ENCODE measurements around the gene MCFD2.

MCFD2 gene

GRCh38 chr2:46863882-46864281, 51.7 kb downstream of the MCFD2 start:
- H3K9ac ChIP-seq (ENCODE audit: low read depth, low read length) = no peak overlapping the region
- H3K9me3 ChIP-seq (ENCODE audit: control insufficient read depth, insufficient read depth, low read length) = peaks cover 5% of the 10 kb centered on the region; the same call in 1 of the 2 replicates
- H3K4me1 ChIP-seq (ENCODE audit: insufficient read depth, low read length) = no peaks in the 10 kb centered on the region
- H3K36me3 ChIP-seq (ENCODE audit: insufficient read depth, low read length) = no peaks in the 10 kb centered on the region

- no peaks in the 10 kb centered on the region for H3K4me1 ChIP-seq (ENCODE audit: insufficient read depth, low read length)
- H3K9ac ChIP-seq (ENCODE audit: low read depth, low read length) = no peak overlapping the region
- H3K36me3 ChIP-seq (ENCODE audit: insufficient read depth, low read length) = no peaks in the 10 kb centered on the region
- H3K9me3 ChIP-seq (ENCODE audit: control insufficient read depth, insufficient read depth, low read length) = peaks cover 5% of the 10 kb centered on the region; the same call in 1 of the 2 replicates
Observed at GRCh38 chr2:46862514-46862913, 53.1 kb downstream of the MCFD2 start.

GRCh38 chr2:46861916-46862315, 53.7 kb downstream of the MCFD2 start:
- Histone ChIP-seq H3K9ac (ENCODE audit: low read depth, low read length) (no peak overlapping the region), H3K9me3 (ENCODE audit: control insufficient read depth, insufficient read depth, low read length) (peaks cover 5% of the 10 kb centered on the region; the same call in 1 of the 2 replicates), H3K4me1 (ENCODE audit: insufficient read depth, low read length) (no peaks in the 10 kb centered on the region), H3K36me3 (ENCODE audit: insufficient read depth, low read length) (no peaks in the 10 kb centered on the region)

GRCh38 chr2:46859482-46859881, 56.1 kb downstream of the MCFD2 start:
- no peaks in the 10 kb centered on the region for H3K9me3 ChIP-seq (ENCODE audit: control insufficient read depth, insufficient read depth, low read length)
- H3K4me1 ChIP-seq (ENCODE audit: insufficient read depth, low read length) = no peaks in the 10 kb centered on the region
- no peak overlapping the region for H3K9ac ChIP-seq (ENCODE audit: low read depth, low read length)
- no peaks in the 10 kb centered on the region for H3K36me3 ChIP-seq (ENCODE audit: insufficient read depth, low read length)

GRCh38 chr2:46858702-46859090, 56.9 kb downstream of the MCFD2 start:
- no peaks in the 10 kb centered on the region for H3K9me3 ChIP-seq (ENCODE audit: control insufficient read depth, insufficient read depth, low read length)
- H3K36me3 ChIP-seq (ENCODE audit: insufficient read depth, low read length) = no peaks in the 10 kb centered on the region
- H3K9ac ChIP-seq (ENCODE audit: low read depth, low read length) = no peak overlapping the region
- H3K4me1 ChIP-seq (ENCODE audit: insufficient read depth, low read length) = no peaks in the 10 kb centered on the region

GRCh38 chr2:46857871-46858701, 57.5 kb downstream of the MCFD2 start:
- H3K36me3 ChIP-seq (ENCODE audit: insufficient read depth, low read length) = no peaks in the 10 kb centered on the region
- H3K9me3 ChIP-seq (ENCODE audit: control insufficient read depth, insufficient read depth, low read length) = no peaks in the 10 kb centered on the region
- no peaks in the 10 kb centered on the region for H3K4me1 ChIP-seq (ENCODE audit: insufficient read depth, low read length)
- H3K9ac ChIP-seq (ENCODE audit: low read depth, low read length) = no peak overlapping the region

GRCh38 chr2:46856336-46856735, 59.3 kb downstream of the MCFD2 start:
- Histone ChIP-seq H3K4me1 (ENCODE audit: insufficient read depth, low read length) (no peaks in the 10 kb centered on the region), H3K9ac (ENCODE audit: low read depth, low read length) (no peak overlapping the region), H3K36me3 (ENCODE audit: insufficient read depth, low read length) (no peaks in the 10 kb centered on the region; the same call in 1 of the 2 replicates), H3K9me3 (ENCODE audit: control insufficient read depth, insufficient read depth, low read length) (no peaks in the 10 kb centered on the region)

- H3K36me3 ChIP-seq (ENCODE audit: insufficient read depth, low read length) = no peaks in the 10 kb centered on the region; the same call in 1 of the 2 replicates
- no peaks in the 10 kb centered on the region for H3K9me3 ChIP-seq (ENCODE audit: control insufficient read depth, insufficient read depth, low read length)
- H3K9ac ChIP-seq (ENCODE audit: low read depth, low read length) = no peak overlapping the region
- H3K4me1 ChIP-seq (ENCODE audit: insufficient read depth, low read length) = no peaks in the 10 kb centered on the region
Observed at GRCh38 chr2:46855805-46856204, 59.8 kb downstream of the MCFD2 start.

GRCh38 chr2:46854260-46854659, 61.3 kb downstream of the MCFD2 start:
- Histone ChIP-seq H3K4me1 (ENCODE audit: insufficient read depth, low read length) (no peaks in the 10 kb centered on the region), H3K36me3 (ENCODE audit: insufficient read depth, low read length) (no peaks in the 10 kb centered on the region; the same call in 1 of the 2 replicates), H3K9me3 (ENCODE audit: control insufficient read depth, insufficient read depth, low read length) (no peaks in the 10 kb centered on the region), H3K9ac (ENCODE audit: low read depth, low read length) (no peak overlapping the region)

- Histone ChIP-seq H3K9ac (ENCODE audit: low read depth, low read length) (no peak overlapping the region), H3K9me3 (ENCODE audit: control insufficient read depth, insufficient read depth, low read length) (no peaks in the 10 kb centered on the region), H3K36me3 (ENCODE audit: insufficient read depth, low read length) (no peaks in the 10 kb centered on the region; the same call in 1 of the 2 replicates), H3K4me1 (ENCODE audit: insufficient read depth, low read length) (no peaks in the 10 kb centered on the region)
Observed at GRCh38 chr2:46852598-46852997, 63.0 kb downstream of the MCFD2 start.

- Histone ChIP-seq H3K4me1 (ENCODE audit: insufficient read depth, low read length) (no peaks in the 10 kb centered on the region), H3K36me3 (ENCODE audit: insufficient read depth, low read length) (no peaks in the 10 kb centered on the region; the same call in 1 of the 2 replicates), H3K9me3 (ENCODE audit: control insufficient read depth, insufficient read depth, low read length) (no peaks in the 10 kb centered on the region), H3K9ac (ENCODE audit: low read depth, low read length) (no peak overlapping the region)
Observed at GRCh38 chr2:46852124-46852523, 63.5 kb downstream of the MCFD2 start.
